GM21737 (cell line): ENCODE measurements around the gene KCNJ16.
"Not testable (repeated sequence)": the region's sequence is repeated elsewhere in the genome, so short reads cannot be mapped to it uniquely, and the experiment has no call there.

Source experiments
- ATAC-seq: cut with Tn5 transposase; IDR thresholded peaks from one replicate; pipeline ENCODE4 v1.9.1; 2021; ENCODE audit warnings: mild to moderate bottlenecking, moderate library complexity; ENCODE audit not compliant: unreplicated experiment

The KCNJ16 gene

GRCh38 chr17:70074956-70075355, at the start of gene KCNJ16:
TSS of gene KCNJ16 (plus strand) at chr17:70075225. CDS start at chr17:70132088, 56,863 bp downstream.
- ATAC-seq = no peak

- no peak for ATAC-seq
Observed at GRCh38 chr17:70028397-70028796, 46.6 kb upstream of the KCNJ16 start.

DNA sequence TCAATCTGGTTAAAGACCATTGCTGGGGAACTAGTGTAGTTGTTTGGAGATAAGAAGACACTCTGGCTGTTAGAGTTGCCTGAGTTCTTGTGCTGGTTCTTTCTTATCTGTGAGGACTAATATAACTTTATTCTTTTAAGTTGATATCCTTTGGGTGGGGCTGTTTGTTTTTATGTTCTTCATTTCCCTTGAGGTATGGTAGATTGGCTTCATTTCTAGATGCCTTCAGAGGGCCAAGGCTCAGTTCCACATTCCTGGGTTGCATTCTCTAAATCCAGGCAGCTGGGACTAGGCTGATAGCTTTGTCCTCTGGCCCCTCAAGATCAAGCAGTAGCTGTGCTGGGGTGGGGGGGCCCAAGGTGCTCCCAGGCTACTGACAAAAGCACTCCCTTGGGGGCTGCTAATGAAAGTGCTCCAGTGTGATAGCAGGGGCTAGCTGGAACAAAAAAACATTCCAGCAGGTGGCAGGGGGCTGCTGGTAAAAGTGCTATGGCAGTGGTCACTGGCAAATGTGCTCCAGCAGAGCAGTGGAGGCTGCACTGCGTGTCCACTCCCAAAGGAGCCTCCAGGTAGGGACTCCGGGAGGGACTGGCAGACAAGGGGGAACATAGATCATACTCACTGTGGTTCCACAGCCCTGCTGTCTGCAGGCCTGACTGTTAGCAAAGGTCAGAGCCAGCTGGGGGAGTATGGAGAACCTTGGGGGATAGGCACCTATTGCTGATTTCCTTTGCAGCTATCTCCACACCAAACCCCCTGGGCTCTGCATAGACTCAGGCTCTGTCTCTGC, 45.9 kb upstream of the KCNJ16 start:
- ATAC-seq = no peak

GRCh38 chr17:70030371-70030770, 44.7 kb upstream of the KCNJ16 start:
- ATAC-seq = no peak

GRCh38 chr17:70031341-70031740, 43.7 kb upstream of the KCNJ16 start:
- ATAC-seq = no peak

DNA sequence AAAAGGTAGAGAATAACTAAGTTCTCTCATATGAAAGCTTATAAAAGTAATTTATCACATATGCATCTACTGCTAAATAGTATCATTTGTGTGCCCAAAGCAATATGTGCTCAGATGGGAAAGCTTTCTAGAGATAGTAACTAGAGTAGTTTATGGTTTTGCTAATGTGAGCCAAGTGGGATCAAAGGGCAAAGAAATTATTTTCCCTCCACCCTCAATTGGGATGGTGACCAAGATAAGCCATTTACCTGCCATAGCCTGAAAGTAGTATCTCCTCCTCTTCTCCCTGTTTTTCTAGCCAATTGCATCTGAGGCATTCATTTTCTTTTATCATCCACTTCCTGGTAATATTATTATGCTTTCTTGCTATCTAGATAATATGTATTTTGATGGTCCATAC, 41.9 kb upstream of the KCNJ16 start:
- no peak for ATAC-seq

- ATAC-seq = no peak
Observed at GRCh38 chr17:70034158-70034557, 40.9 kb upstream of the KCNJ16 start.

DNA sequence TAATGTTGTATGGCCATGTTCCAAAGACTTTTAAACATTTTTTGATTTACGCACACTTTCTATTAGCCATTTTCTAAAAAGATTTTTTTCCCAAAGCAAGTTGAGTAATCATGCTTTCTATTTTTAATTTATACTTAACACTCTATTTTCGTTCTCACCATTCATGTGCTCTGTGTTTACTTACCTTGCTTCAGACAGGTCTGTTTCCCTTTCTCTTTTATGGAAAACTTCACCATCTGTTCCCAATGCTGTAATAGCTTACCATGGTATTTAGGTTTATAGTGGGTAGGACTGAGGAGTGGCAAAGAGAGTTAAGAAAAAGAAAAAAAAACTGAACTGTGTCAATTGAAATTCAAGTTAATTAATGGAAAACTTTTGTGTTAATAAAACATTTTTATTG, 37.5 kb upstream of the KCNJ16 start:
- no peak for ATAC-seq

GRCh38 chr17:70040336-70040735, 34.7 kb upstream of the KCNJ16 start:
- no peak for ATAC-seq

DNA sequence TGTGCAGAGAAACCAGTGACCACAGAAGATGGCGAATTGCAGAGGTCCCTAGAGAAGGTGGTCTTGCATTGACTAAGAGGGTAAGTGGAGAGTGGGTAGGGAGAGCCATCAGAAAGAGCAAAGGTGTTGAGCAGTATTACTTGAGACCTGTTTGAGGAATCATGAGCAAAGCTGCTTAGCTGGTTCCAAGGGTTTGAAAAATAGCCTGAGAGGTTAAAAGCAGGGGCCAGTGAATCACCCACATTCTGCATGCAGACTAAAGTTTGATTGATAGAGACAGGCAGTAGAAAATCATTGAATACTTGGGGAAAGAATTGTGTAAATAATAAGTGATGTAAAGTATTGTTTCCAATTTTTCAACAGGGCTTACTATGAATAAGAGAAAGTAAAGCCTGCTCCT, 34.0 kb upstream of the KCNJ16 start:
- no peak for ATAC-seq

GRCh38 chr17:70041540-70041939, 33.5 kb upstream of the KCNJ16 start:
- ATAC-seq = no peak

- ATAC-seq = not testable (repeated sequence)
Observed at GRCh38 chr17:70045780-70046179, 29.2 kb upstream of the KCNJ16 start.

DNA sequence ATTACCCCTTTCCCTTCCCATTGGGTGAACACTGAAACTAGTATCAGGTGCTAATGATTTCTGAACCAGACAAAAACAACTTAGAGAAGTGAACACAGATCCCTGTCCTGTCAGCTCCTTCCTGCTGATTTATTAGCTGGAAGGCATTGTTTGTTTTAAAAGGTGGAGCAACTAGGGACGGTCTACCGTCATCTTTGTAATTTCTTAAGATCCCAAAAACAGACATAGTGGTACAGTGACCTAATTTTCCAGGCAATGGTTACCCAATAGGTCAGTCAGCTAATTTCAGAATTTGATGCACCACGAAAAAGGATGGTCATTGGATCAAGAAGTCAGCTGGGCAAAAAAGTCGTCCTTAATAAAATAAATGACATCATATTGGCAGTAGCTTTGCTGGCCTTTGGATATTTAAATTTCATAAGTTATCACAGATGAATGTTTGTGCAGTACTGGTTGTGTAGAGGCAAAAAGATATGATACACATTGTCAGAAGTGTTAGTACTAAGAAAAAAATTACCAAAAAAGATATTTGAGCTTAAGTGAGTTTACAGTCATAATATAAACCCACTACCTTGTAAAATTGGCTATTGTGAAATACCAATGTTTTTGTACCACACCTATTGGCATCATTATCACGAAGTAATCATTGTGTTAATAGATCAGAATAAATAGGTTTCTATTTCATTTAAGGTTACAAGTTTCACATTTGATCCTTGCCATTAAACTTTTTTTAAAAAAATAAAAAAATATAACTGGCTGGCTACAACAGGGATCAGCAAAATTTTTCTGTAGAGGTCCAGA, 27.2 kb upstream of the KCNJ16 start:
- ATAC-seq = no peak

DNA sequence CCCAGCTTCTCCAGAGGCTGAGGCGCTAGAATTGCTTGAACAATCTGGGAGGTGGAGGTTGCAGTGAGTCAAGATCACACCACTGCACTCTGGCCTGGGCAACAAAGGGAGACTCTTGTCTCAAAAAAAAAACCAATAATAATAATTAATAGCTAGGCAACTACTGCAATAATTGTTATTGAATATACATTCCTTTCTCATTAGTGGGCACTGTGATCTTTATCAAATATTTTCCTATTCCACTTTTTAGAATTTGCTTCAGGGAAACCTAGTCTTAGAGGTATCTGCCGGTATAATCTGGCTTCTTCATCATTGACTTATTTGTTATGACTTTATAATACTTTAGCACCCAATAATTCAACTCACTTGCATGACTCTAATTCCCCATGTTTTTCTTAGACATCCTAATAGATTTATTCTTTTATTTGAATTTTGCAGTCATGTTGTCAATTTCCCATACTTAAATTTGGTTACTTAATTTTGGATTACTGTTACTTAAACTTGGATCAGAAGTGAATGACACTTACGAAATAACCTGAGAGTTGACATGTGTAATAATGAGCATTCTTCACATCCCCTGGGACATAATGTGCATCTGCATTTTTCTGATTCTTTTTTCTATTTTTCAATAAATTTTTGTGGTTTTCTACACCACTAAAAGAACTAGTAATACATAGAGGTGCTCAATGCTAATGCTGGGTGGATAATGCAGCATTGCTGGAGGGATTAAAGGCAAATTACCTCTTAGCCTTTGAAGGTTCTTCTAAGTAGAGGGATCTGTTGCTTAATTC, 25.0 kb upstream of the KCNJ16 start:
- no peak for ATAC-seq

- ATAC-seq = no peak
Observed at GRCh38 chr17:70050931-70051330, 24.1 kb upstream of the KCNJ16 start.

- no peak for ATAC-seq
Observed at GRCh38 chr17:70053241-70054234, 21.5 kb upstream of the KCNJ16 start.

GRCh38 chr17:70055000-70055399, 20.0 kb upstream of the KCNJ16 start:
- no peak for ATAC-seq

DNA sequence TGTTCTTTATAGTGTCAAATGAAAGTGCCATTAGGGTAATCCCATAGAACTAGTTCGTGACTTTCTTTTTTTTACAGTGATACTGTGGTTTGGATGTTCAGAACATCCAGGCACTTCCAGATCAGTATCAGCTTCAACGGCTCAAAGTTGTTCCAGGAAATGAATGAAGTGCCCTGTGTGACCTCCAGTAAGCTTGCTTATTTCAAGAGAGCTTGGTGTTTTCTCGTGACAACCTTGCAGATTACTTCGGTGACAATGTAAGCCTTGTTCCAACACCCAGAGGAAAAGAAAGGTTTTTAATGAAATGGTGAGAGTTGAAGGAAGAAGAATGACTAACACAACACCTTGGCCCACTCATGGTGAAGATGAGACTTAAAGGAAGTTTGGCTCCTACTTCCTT, 16.0 kb upstream of the KCNJ16 start:
- no peak for ATAC-seq

GRCh38 chr17:70059649-70060048, 15.4 kb upstream of the KCNJ16 start:
- no peak for ATAC-seq

DNA sequence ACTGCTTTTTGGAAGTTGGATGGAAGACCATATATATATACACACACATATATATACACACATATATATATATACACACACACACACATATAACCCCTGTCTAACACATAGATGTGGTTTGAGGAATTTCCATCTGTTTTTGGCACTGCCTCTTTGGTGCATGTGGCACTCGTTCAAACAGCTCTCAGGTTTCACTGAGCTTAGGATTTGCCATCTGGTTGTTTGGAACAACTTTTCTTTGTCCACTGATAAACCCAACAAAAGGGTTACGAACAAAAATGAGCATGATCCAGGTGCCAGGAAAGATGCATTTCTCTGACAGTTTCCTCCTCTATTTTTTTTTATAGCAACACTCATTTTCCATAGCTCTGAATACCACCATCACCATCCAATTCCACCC, 14.6 kb upstream of the KCNJ16 start:
- no peak for ATAC-seq
